Measurements from ENCODE around the gene ZWILCH. TPM values are rescaled to one million over a fixed set of nuclear protein-coding genes. Genes with fewer than 3 reads are reported as not detected.
A peak's percentile ranks its signal among the peaks of the same experiment; 100 is the strongest.

The ZWILCH gene
- total and polyA plus RNA-seq, 4 donors: 1.5 to 11.3 (median 2.9) TPM

GRCh38 chr15:66491846-66492245, 13.3 kb upstream of the ZWILCH start (continued):
- TF ChIP-seq HNF4G (IDR thresholded peaks at IDR 0.05): no peak
- no peak for TF ChIP-seq NR2F2 (IDR thresholded peaks at IDR 0.05)

DNA sequence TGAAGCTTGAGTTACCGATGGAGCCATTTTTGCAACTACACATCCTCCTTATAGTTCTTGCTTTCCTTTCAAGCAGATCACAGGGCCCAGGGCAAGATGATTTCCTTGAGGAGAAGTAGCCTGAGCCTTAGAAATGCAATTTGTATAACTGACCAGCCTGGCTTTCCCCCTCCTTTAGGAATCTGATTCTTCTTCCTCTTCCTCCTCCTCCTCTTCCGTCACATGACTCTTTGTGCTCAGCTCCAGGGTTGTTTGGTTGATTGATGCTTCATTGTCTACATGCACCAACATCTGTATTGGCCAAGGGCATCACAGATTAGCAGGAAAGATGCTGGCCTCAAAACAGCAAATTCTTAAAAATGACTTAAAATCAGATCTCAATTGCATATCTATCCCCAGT, 10.9 kb upstream of the ZWILCH start:
- 74% methylated on average over 2 of the region's 2 CpGs for WGBS
- no peak for DNase-seq (ENCODE audit: low spot score)
- H3K27me3 ChIP-seq (ENCODE audit: control insufficient read depth in 4 of 4, insufficient read depth in 4 of 4, low read length in 3 of 4): no peaks in the 10 kb centered on the region
- peaks cover 6 to 56% (median 45%) of the 10 kb centered on the region in 4 donors for H3K4me1 ChIP-seq (ENCODE audit: control insufficient read depth in 4 of 4, insufficient read depth in 4 of 4, low read length in 3 of 4)
- H3K9ac ChIP-seq (ENCODE audit: low read depth in 1 of 2, low read length in 2 of 2): no peak overlapping the region
- peaks cover 2 to 54% (median 36%) of the 10 kb centered on the region in 4 donors for H3K36me3 ChIP-seq (ENCODE audit: control insufficient read depth in 4 of 4, insufficient read depth in 3 of 4, low read depth in 1 of 4, low read length in 3 of 4)
- H3K4me3 ChIP-seq (ENCODE audit: low read depth in 1 of 3, low read length in 3 of 3): no peak overlapping the region
- no peaks in the 10 kb centered on the region for H3K9me3 ChIP-seq (ENCODE audit: control insufficient read depth in 4 of 4, low read length in 3 of 4)
- TF ChIP-seq RXRA (IDR thresholded peaks at IDR 0.05): no peak
- H3K27ac ChIP-seq (ENCODE audit: low read depth in 1 of 2, low read length in 2 of 2): peak overlapping the region in 1 of 2 donors; percentile 43

DNA sequence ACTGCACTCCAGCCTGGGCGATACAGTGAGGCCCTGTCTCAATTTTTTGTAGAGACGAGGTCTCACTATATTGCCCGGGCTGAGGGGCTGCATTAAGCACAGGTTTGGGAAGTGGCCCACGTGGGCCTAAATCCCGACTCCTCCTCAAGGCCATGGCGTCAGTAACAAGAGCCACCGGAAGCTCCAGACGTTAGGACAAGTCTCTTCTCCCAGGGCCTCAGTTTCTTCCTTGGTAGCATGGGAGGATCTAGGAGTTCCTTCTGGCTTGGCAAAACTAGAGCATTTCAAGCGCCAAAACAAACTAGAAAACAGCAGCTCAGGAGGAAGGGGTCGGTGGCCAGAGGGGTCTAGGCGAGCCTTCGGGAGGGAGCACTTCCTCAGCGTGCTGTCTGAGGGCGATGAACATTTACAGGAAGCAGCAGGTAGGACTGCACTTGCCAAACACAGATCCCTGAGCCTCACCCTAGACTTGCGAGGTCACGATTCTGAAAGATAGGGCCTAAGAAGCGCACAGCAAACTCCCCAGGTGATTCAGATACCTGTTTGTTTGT, 8.1 kb upstream of the ZWILCH start:
- H3K27ac ChIP-seq (ENCODE audit: low read depth in 1 of 2, low read length in 2 of 2): peak overlapping the region; percentile 78 to 92
- H3K4me1 ChIP-seq (ENCODE audit: control insufficient read depth in 4 of 4, insufficient read depth in 4 of 4, low read length in 3 of 4): peaks cover 3 to 47% (median 38%) of the 10 kb centered on the region in 4 donors
- H3K27me3 ChIP-seq (ENCODE audit: control insufficient read depth in 4 of 4, insufficient read depth in 4 of 4, low read length in 3 of 4): no peaks in the 10 kb centered on the region
- peak overlapping the region; percentile 41 to 90 for H3K9ac ChIP-seq (ENCODE audit: low read depth in 1 of 2, low read length in 2 of 2)
- TF ChIP-seq RAD21 (IDR thresholded peaks at IDR 0.05): no peak
- no peak for TF ChIP-seq GABPA (IDR thresholded peaks at IDR 0.05 in 1 of 2, conservative IDR thresholded peaks at IDR 0.05 in 1 of 2)
- no peak for TF ChIP-seq JUND (IDR thresholded peaks at IDR 0.05)
- TF ChIP-seq, protein P1, sequence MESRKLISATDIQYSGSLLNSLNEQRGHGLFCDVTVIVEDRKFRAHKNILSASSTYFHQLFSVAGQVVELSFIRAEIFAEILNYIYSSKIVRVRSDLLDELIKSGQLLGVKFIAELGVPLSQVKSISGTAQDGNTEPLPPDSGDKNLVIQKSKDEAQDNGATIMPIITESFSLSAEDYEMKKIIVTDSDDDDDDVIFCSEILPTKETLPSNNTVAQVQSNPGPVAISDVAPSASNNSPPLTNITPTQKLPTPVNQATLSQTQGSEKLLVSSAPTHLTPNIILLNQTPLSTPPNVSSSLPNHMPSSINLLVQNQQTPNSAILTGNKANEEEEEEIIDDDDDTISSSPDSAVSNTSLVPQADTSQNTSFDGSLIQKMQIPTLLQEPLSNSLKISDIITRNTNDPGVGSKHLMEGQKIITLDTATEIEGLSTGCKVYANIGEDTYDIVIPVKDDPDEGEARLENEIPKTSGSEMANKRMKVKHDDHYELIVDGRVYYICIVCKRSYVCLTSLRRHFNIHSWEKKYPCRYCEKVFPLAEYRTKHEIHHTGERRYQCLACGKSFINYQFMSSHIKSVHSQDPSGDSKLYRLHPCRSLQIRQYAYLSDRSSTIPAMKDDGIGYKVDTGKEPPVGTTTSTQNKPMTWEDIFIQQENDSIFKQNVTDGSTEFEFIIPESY (IDR thresholded peaks at IDR 0.05): no peak
- TF ChIP-seq EGR1 (IDR thresholded peaks at IDR 0.05; ENCODE audit: low read depth in 2 of 2): no peak
- no peak for TF ChIP-seq NR2F2 (IDR thresholded peaks at IDR 0.05)
- no peak for TF ChIP-seq SP1 (IDR thresholded peaks at IDR 0.05)
- no peak for TF ChIP-seq RXRA (IDR thresholded peaks at IDR 0.05)
- no peak for TF ChIP-seq HNF4A (conservative IDR thresholded peaks at IDR 0.05)
- TF ChIP-seq TAF1 (conservative IDR thresholded peaks at IDR 0.05): no peak
- TF ChIP-seq, protein P2, sequence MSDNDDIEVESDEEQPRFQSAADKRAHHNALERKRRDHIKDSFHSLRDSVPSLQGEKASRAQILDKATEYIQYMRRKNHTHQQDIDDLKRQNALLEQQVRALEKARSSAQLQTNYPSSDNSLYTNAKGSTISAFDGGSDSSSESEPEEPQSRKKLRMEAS (IDR thresholded peaks at IDR 0.05): no peak
- TF ChIP-seq HNF4G (IDR thresholded peaks at IDR 0.05): no peak
- TF ChIP-seq FOXA2 (IDR thresholded peaks at IDR 0.05): no peak
- DNase-seq (ENCODE audit: low spot score): no peak
- 15% methylated on average over 17 of the region's 17 CpGs for WGBS
- H3K4me3 ChIP-seq (ENCODE audit: low read depth in 1 of 3, low read length in 3 of 3): peak overlapping the region; percentile 74 to 95 (median 85)
- peaks cover 9 to 58% (median 46%) of the 10 kb centered on the region in 4 donors for H3K36me3 ChIP-seq (ENCODE audit: control insufficient read depth in 4 of 4, insufficient read depth in 3 of 4, low read depth in 1 of 4, low read length in 3 of 4)
- H3K9me3 ChIP-seq (ENCODE audit: control insufficient read depth in 4 of 4, low read length in 3 of 4): no peaks in the 10 kb centered on the region
